GM21786 (cell line): ENCODE results near the gene CARHSP1.
A peak's percentile ranks its signal among the peaks of the same experiment; 100 is the strongest.
"Not testable (repeated sequence)": the region's sequence is repeated elsewhere in the genome, so short reads cannot be mapped to it uniquely, and the experiment has no call there.

Source experiments
- ATAC-seq: cut with Tn5 transposase; IDR thresholded peaks from one replicate; pipeline ENCODE4 v1.9.1; 2021; ENCODE audit not compliant: unreplicated experiment

Gene CARHSP1

DNA sequence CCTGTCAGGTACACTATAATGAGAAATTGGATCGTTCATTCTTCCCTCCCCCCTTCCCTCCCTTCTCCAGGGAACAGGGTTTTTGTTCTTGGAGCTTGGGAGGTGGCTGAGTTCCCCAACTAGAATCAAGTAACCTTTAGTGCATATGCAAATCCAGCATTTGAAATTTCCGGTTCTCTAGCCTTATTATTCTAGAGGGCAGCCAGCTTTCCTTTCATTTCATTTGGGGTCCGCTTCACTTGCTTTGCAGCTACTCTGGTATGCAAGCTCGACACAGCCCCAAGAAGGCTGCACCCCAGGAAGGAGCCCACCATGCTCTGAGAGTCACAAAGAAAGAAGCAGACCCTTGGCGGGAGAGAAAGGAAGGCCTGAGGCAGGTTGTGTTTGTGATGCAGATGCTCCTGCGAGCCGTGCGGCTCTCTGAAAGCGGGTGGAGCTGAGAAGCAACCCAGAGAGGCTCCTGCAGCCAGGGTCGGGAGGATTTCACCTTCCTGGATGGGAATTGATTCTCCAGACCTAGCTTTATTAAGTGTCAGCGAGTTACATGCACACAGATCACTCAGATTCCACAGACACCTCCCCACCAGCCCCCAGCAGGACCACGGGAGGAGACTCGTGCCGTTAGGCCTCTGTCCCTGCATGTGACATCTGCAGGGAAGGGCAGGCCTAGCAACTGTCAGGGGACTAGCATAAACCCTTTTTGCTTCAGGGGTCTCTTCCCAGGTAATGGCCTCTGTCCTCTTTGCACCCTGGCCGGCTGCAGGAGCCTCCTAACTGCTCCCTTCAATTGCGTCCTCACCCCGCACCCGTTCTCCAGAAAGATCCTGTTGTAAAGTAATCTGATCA is 36.7 kb downstream of the CARHSP1 start:
- no peak for ATAC-seq

DNA sequence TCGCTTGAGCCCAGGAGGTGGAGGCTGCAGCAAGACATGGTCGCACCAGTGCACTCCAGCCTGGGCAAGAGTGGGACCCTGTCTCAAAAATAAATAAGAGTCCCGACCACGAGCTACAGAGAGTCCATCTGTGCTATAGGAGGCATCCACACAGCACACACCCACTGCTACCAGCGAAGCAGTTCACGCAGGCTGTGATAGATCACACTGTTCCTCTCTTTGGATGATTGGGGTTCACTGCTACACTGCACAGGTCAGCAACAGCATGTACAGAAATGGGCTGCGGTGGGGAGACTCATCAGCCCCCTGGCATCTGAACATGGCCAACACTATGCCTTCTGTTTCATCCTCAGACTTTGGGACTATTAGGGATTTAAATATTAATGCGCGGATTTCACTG is 37.4 kb downstream of the CARHSP1 start:
- ATAC-seq: no peak

DNA sequence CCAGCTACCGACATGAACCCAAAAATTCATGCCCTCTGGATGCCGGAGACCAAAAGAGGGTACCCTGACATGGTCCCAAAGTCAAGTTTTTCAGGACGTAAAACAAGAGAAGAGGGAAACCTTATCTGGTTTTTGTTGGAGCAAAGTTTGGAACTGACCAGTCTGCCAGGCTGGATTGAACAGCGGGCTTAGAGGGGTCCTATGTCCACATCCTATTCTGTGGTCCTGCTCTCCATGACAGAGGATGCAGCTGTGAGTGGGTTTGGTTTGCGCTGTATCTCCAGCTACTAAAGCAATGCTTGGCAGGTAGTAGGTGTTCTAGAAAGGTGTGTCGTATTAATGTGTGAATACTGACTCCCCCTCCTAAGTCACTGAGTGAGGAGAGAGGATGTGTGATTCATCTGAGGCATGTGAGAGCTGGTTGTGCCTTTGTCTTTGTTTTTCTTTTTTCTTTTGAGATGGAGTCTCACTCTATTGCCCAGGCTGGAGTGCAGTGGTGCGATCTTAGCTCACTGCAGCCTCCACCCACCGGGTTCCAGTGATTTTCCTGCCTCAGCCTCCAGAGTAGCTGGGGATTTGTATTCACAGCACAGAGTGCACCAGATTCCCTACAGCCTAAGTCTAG is 40.2 kb downstream of the CARHSP1 start:
- no peak for ATAC-seq

DNA sequence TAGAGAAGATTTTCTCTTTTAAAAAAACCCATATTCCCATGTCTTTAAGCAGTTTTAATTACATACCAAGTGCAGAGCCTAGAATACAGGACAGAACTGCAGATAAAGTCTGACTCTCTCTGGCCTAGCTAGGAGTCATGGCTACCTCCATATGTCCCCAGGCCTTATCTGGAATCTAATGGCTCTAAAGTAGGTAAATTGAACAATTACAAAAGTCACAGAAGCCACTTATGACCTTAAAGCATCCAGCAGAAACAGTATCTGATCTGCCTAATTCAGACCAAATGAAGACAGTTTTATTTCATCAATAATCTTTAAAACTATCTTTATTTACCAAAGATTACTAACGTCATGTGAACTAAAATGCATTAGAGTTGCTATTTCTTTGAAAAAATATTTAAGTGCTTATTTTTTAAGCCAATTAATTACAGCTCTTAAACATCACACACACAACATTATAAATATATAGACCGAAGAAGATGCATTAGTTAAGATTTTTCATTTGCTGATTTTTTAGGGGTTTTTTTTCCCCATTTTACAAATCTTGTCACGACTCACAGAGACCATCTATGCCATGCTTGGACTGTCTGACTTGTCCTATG is 42.4 kb downstream of the CARHSP1 start:
- no peak for ATAC-seq

DNA sequence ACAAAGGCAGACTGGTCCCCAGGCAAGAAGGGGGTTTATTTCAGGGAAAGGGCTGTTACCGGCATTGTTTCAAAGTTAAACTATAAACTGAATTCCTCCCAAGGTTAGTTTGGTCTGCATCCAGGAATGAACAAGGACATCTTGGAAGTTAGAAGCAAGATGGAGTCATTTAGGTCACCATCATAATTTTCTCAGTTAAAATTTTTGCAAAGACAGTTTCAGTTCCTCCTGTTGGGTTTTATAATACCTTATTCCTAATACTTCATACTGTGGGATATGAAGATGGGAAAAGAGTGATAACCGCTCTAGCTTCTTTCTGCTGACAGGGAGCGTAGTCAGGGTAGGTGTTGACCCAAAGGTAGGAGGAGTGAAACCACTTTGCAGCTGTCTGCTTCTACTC is 46.4 kb downstream of the CARHSP1 start:
- no peak for ATAC-seq

DNA sequence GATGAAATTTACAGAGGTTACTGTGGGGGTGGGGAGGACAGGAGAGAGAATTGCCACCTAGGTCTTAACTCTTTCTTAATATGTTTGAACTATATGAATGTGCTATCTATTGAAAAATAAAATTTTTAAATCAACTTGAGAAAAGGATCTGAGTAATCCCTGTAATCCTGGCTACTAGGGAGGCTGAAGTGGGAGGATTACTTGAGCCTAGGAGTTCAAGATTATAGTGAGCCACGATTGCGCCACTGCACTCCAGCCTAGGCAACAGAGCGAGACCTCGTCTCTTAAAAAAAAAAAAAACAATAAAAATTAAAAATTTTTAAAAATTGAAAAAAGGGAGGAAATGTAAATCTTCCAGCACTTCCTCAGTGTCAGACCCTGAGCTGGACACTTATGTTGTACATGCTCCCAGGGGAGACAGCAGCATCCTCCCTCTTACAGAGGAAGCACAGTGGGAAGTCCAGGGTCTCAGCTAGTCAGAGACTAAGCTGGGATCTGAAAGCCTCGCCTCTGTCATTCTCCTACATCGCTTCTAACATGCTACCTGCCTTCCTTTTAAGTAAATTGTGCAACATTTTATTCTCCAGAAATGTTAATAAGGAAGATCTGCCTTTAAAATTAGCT is 49.3 kb downstream of the CARHSP1 start:
- ATAC-seq: no peak

DNA sequence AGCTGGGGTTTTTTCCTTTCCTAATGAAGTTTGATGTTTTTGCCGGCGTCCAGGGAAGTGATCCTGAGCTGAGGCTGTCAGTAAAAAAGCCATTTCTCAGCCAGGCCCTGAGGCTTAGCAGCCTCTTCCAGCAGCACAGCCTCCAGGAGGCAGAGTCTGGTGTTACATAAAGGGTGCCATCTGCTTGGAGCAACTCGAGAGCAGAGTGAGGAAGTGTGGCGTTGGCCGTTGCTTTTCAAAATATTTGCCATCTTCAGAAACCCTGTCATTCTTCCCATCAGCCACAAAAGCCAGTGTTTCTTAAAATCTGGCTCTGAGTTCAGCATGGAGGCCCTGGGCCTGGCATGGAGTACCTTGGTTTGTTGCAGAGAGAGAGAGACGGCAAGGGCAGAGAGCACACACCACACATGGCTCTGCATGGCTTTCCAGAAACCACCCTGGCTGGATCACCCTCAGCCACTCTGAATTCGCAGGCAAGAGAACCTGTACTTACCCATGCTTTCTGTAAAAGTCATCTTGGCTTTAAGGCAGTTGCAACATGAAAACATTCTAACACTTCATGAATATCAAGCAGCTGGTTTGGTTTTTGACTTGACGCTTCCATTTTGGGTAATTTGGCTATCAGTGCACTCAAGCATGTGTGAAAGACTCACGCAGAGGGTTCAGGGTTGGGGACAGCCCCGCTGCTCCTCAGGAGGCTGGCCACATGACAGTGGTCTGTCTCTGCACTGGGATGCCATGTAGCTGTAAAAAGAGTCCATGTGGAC is 50.1 kb downstream of the CARHSP1 start:
- ATAC-seq: peak; percentile 84

DNA sequence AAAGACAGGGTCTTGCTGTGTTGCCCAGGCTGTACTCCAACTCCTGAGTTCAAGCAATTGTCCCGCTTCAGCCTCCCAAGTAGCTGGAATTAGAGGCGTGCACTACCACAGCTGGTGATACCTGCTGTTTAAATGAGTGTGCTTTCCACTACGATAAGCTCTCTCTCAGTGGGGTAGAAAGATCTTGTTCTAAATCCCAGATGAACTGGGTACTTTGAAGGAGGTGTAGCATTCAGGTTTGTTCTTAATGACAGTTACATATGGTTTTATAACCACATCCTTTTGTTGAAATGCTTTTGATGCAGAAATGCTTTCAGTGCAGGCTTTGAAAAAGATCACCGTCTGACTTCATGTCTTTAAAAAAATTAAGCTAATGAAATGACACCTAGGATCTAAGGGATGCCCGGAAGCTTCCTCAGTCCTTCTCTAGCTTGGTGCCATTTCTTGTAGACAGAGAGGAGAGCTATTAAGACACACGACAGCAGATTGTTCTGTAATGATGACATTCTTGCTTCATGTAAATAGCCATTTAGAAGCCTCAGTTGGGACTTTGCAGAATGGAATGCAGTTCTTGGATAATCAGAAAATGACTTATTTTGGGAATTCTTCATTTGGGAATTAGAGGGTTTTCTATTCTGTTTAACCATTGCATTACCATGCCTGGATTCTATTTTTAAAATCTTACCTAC is 51.7 kb downstream of the CARHSP1 start:
- no peak for ATAC-seq

DNA sequence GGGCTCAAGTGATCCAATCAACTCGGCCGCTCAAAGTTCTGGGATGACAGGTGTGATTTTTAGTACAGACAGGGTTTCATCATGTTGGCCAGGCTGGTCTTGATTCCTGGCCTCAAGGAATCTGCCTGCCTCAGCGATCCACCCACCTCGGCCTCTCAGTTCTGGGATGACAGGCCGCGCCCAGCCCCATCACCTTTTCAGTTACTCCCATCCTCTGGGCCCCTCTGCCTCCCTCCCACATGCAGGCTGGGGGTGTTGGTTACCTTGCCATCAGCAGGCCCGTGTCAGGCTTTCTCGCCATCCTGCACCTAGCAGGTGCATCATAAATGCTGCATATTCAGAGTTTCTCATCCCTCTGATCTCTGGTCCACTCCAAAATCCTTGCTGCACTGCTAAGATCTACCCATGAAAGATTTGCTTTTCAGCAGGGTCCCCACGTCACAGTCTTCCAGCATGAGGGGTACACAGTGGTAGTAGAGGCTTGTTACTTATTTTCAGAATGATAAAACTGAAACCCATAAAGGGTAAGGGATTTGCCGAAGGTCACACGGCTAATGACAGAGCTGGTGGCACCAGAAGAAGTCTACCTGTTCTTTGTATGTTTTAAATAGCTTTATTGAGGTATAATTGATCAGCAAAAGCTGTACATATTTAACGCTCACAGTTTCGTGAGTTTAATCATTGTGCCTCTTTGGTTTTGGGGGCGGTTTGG is 54.6 kb downstream of the CARHSP1 start:
- no peak for ATAC-seq

DNA sequence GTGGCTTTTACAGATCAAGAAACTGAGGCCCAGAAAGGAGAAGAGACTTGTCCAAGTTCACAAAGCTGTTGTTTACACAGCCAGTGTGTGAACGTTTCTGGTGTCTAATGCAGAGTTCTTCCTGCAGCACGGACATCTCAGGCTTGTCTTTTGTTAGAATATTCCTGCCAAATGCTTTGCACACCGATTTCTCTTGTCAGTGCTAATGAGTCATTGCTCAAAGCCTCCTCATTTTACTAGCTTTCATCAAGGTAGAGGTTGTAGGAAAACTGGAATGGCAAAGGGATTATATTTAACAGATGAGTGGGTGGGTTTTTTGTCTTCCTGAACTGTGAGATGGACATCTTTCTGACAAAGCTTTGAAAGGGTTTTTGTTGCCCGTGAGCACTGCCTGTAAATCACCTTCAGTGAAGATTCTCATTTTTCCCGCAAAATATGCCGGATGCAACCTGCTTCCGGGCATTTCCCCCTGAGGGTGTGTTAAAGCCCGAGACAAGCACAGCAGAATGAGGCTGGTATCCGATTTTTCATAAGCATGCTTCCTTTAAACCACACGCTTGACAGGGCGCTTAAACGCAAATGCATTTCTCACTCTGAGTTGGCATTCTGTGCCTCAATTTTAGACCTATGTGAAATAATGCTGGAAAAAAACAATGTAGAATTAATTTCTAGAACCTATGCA is 56.5 kb downstream of the CARHSP1 start:
- no peak for ATAC-seq

DNA sequence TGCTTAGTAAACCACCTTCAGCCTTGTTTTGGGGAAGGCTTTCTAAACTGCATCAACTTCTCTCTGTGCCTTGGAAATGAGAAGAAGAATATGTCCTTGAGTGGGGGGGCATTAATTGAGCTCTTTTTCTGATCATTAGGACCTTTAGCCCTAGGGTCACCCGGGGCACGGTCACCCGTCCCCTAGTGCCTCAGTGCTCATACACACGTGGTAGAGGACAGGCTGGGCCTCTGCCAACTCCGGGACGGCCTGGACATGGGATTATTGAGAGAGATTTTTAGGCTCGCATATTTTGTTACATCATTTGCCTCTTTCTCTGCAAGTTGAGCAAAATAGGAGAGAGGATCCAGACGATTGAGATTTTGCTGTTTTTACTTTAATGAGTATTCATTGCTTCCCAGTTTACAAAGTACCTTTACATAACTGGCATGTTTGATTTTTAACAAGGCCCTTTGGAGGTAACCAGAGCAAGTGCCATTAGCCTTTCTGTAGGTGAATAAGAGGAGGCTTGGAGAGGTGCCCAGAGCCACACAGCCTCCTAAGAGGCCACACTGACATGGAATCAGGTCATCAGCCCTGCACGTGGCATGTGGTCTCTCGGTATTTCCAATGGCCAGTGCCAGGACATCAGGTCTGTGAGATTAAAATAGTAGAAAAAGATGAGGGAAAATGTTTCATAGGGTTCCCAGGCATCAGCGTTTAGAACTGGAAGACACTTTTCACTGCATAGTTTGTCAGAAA is 60.0 kb downstream of the CARHSP1 start:
- ATAC-seq: no peak

DNA sequence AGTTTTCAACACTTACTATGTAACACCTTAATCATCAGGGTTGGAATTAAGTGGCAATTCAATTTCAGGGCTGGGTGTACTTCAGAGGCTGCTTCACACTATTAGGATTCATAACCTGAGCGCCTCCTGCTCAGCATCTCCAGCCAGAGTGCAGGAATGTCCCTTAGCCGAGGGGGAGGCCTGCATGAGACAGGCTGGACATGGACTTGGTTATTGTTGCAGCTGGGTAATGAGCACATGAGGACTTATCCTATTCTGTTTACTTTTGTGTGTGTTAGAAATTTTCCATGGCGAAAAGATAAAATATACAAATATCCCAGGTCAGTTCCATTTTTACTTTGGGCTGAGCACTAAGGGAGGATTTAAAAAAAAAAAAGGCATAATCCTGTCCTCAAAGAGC is 60.8 kb downstream of the CARHSP1 start:
- no peak for ATAC-seq

DNA sequence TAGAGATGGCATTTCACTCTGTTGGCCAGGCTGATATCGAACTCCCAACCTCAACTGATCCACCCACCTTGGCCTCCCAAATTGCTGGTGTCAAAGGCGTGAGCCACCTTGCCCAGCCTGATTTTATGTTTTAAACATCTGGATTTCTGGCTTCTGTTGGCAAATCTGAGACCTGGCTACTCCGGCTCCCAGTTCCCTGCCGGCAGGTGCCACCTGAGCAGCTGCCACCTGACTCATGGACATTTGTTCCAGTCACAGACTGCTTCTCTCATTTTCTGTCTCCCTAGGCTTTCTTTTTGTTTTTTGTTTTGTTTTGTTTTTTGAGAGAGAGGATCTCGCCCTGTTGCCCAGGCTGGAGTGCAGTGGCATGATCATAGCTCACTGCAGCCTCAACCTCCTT is 61.6 kb downstream of the CARHSP1 start:
- ATAC-seq: no peak

DNA sequence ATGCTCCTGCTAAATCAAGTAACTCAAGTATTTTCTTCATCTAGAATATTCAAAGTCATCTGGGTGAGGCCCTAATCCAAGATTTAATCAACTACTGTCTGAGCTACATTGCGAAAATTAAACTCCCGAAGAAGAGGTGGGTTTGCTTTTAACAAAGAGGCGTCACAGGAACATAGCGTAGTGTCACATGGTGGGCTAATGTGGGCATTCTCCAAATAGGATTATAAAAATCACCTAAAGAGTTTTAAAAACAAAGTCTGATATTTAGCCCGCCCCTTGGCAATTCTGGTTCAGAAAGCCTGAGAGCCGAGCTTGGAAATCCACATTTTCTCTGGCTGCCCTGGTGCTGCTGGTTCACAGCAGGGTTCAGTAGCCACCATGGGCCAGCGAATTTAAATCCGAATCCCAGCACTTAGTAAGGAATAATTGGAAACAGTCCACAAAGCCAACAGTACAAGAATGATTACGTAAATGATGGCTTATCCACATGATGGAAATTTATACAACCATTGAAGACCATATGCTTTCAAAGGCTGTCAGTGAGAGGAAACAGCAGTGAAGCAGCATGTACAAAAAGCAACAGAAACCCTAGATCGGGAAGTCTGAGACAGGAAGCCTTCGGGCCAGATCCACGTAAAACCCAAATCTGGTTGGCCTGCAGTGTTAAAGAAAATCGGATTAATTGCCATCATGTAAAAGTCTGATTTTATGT is 62.4 kb downstream of the CARHSP1 start:
- no peak for ATAC-seq

DNA sequence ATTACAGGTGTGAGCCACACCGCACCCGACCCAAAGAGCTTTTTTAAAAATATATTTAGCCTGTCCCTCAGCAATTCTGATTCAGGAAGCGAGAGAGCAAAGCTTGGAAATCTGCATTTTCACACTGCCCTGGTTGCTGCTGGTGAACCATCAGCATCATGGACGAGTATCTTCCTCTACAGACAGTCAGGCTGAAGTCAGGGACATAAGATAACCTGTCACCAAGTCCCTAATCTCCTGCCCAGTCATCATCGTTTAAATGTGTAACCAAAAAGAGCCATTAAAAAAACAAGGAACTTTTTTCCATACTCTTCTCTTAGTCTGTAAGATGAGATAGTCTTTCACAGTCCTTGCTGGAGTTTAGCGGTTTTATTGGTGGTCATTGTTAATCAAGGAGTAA is 64.5 kb downstream of the CARHSP1 start:
- ATAC-seq: no peak

DNA sequence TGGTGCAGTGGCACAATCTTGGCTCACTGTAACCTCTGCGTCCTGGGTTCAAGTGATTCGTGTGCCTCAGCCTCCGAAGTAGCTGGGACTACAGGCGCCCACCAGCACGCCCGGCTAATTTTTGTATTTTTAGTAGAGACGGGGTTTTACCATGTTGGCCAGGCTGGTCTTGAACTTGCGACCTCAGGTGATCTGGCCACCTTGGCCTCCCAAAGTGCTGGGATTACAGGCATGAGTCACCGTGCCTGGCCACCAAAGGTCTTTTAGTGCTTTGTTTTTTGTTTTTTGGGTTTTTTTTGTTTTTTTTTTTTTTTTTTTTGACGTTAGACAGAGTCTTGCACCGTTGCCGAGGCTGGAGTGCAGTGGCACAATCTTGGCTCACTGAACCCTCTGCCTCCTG is 65.1 kb downstream of the CARHSP1 start:
- ATAC-seq: not testable (repeated sequence)
